ENCODE results near the gene TMUB1.

DNA sequence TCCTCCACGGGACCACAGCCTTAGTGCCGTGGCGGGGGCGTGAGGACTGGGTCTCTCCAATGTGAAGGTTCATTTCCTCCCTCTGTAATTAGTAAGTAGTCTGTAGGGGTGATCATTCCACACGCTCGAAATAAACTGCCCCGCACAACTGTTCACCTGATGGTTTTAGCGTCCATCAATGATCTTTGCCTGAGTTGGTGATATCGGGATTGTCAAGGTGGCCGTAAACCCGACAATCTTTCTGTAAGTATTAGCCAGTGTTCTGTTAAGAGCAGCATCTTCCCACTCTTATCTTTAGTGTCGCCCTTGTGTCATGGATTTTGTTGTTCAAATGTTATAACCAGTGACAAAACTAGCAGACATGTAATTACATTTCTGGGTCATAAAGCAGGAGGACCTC, 20.7 kb upstream of the TMUB1 start:
- TF ChIP-seq, protein P1, sequence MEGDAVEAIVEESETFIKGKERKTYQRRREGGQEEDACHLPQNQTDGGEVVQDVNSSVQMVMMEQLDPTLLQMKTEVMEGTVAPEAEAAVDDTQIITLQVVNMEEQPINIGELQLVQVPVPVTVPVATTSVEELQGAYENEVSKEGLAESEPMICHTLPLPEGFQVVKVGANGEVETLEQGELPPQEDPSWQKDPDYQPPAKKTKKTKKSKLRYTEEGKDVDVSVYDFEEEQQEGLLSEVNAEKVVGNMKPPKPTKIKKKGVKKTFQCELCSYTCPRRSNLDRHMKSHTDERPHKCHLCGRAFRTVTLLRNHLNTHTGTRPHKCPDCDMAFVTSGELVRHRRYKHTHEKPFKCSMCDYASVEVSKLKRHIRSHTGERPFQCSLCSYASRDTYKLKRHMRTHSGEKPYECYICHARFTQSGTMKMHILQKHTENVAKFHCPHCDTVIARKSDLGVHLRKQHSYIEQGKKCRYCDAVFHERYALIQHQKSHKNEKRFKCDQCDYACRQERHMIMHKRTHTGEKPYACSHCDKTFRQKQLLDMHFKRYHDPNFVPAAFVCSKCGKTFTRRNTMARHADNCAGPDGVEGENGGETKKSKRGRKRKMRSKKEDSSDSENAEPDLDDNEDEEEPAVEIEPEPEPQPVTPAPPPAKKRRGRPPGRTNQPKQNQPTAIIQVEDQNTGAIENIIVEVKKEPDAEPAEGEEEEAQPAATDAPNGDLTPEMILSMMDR (IDR thresholded peaks at IDR 0.05) = no peak
- TF ChIP-seq POLR2A (IDR thresholded peaks at IDR 0.05) = no peak

Data from heart left ventricle (tissue), 13 donors.